SHP77 treated with DMSO at 0.1 percent for 48 hours (cell line): Measurements from ENCODE around the gene PIEZO2.
A peak's percentile ranks its signal among the peaks of the same experiment; 100 is the strongest.

Experiments used
- DNase-seq: peaks from one replicate; lab custom pipeline; 2025; lab: John Stamatoyannopoulos, UW

The PIEZO2 gene

DNA sequence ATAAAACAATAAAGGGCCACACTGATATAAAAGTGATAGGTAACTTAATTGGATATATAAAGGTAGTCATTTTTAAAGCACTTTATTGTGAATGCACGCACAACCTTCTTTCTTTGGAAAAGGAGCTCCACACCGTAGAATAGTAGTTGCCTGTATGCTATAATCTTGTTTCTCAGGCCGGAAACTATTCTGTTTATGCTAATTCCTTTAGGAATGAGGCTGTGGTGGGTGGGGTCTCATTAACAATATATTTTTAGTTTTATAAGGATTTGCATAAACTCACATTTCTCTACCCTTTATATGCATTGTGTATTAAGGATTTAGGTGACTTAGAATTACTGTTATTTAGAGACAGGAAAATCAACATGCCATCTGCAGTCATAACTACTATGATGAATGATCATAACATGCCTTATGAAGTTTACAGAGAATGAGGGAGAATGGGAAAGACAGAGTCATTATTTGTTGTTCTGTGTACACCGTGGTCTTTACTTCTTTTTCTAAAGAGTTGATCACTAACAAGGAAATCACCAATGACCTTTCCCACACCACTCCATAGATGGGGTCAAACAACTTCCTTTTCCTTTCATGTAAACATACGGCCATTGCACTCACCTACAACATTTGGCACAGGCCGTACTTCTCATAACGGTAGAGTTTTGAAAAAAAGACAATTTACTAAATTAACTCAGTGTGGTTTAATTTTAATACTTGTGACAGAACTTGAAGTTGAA lies 84.5 kb downstream of the PIEZO2 start:
- no peak for DNase-seq

- DNase-seq: no peak
Measured at GRCh38 chr18:11064106-11064505, 85.3 kb downstream of the PIEZO2 start.

GRCh38 chr18:11055721-11056120 lies 93.6 kb downstream of the PIEZO2 start:
- DNase-seq: no peak

DNA sequence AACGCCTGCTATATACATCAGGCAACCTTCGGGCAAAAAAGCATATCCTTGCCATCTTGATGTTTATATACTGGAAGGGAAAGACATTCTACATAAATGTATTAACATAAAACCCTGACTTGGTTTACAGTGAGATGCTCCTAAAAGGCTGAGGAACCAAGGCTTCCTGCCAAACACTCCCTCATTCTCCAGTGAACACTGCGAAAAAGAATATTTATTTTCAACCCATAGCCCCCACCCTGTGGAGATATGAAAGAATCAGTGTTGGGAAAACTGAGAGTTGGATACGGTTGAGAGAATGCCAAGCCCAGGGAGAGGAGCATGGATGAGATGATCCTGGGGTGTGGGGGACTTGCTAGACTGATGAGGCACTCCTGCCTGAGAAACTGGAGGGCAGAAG lies 94.9 kb downstream of the PIEZO2 start:
- no peak for DNase-seq

- no peak for DNase-seq
Measured at GRCh38 chr18:11053293-11053692, 96.1 kb downstream of the PIEZO2 start.

- no peak for DNase-seq
Measured at GRCh38 chr18:11052800-11053199, 96.6 kb downstream of the PIEZO2 start.

GRCh38 chr18:11051462-11051861 lies 97.9 kb downstream of the PIEZO2 start:
- no peak for DNase-seq

- no peak for DNase-seq
Measured at GRCh38 chr18:11050966-11051365, 98.4 kb downstream of the PIEZO2 start.

DNA sequence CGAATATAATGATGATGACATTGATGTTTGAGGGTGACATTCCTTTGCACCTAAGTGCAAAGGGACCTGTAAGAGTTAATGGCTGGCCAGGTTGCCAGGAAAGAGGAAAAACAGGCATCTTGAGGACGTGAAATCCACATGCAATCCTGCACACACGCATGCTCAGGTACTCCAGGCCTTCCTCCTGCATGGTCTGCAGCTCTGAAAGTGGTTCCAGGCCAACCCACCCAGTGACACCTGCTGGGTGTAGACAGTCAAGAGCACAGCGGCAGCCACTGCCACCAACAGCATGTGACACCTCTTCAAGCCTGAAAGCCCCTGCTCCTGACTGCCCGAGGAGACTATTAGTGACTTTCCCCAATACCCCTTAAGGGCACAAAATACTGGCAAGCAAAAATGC lies 101.6 kb downstream of the PIEZO2 start:
- DNase-seq: no peak

DNA sequence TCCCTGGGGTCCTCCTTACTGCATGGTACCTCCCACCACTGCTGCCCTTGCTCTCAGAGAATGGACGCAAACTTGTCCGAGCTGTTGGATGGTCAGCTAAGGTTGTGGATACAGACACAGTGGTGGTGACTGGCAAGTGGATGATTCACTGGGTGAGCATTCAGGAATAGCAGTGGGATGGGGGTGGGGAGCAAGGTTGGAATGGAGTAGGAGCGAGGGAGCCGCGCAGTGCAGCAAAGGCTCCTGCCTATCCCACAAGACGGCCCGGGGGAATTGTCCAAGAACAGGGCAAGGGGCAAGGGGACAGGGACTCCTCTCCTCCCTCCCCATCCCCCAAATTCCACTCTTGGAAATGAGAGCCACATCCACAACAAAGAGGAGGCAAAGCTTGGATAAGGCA lies 102.2 kb downstream of the PIEZO2 start:
- no peak for DNase-seq

GRCh38 chr18:11046140-11046539 lies 103.2 kb downstream of the PIEZO2 start:
- no peak for DNase-seq

DNA sequence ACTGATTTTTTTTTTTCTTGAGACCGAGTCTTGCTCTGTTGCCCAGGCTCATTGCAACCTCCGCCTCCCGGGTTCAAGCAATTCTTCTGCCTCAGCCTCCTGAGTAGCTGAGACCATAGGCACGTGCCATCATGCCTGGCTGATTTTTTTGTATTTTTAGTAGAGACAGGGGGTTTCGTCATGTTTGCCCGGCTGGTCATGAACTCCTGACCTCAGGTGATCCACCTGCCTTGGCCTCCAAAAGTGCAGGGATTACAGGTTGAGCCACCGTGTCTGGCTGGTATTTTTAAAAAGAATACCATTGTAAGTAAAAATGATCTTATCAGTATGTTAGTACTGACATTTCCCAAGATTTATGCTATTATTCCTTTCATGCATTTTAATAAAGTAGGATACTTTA lies 105.7 kb downstream of the PIEZO2 start:
- no peak for DNase-seq

DNA sequence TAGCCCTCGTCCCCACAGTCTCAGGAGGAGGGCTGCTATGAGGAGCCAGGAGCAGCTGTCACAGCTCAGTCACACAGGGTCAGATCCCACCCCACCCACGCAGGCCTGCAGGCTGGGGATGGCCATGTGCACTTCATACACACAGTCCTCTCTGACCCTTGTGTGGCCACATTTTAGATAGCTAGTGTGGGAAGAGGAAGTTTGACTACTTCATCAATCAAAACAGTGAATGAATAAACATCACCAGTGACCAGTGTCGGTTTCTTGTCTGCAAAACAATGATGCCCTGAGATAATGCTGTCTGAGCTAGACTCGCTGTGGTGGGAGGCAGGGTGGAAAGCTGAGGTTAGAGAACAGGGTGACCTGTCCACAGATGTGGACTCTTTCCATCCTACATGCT lies 107.1 kb downstream of the PIEZO2 start:
- DNase-seq: no peak

- peak; percentile 2 for DNase-seq
Measured at GRCh38 chr18:11040823-11041656, 108.3 kb downstream of the PIEZO2 start.

DNA sequence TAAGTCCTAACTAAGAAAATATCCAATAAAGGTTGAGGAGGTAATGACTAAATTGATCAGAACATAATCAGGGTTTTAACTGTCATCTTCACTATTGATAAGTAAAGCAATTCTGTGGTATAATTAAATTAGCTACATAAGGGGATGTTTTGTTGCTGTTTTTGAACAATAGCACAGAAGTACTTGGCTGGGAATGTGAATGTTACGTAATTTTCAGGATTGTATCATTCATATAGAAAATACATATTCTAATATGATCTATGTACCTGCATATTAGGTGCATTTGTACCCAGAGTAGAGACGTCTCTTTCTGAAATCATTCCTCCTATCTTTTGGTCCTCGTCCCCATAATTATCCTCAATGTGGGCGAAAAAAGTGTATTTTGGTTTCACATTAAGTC lies 109.0 kb downstream of the PIEZO2 start:
- no peak for DNase-seq

DNA sequence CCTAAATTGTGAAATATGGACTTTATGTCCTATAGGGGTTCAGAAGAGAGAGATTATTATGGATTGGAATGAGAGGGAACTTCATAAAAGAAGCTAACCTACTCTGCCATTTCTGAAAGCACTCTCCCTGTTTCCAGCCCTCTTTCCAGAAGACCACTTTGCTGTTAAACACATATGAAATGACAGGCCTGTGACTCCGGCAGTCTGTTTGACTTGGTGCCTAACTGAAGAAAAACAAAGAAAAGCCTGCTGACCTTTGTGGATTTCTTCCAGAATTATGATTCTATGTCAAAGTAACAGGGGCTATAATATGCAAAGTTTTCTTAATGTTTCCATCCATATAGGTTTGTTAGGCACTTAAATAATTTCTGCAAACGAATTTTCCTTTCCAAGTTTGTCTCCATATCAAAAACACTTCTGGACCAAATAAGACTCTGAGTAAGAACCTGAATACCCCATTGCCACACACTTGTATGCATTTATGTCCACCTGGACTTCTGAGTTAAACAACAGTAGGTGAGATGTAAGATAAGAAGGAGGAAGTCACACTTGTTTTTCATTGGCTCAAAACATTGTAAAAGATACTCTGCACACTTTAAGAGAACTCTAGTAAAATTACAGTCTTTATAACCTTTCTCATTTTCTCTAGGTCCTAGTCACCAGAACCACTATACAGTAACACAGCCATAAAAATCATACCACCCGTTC lies 111.7 kb downstream of the PIEZO2 start:
- no peak for DNase-seq

- no peak for DNase-seq
Measured at GRCh38 chr18:11035814-11036495, 113.4 kb downstream of the PIEZO2 start.

DNA sequence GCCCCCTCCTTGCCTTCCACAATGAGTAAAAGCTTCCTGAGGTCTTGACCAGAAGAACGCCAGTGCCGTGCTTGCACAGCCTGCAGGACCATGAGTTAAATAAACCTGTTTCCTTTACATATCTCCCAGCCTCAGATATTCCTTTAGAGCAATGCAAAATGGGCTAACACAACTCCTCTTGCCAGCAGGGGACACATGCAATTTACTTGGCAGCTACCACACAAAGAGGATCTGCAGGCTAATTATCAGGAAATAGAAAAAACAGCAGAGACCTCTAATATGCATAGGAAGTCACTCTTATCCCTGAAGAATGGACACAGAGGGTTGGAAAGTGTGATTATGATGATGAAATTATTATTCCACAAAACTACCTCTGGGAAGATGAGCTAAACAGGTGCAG lies 114.0 kb downstream of the PIEZO2 start:
- DNase-seq: no peak

GRCh38 chr18:11034884-11035283 lies 114.5 kb downstream of the PIEZO2 start:
- DNase-seq: no peak

DNA sequence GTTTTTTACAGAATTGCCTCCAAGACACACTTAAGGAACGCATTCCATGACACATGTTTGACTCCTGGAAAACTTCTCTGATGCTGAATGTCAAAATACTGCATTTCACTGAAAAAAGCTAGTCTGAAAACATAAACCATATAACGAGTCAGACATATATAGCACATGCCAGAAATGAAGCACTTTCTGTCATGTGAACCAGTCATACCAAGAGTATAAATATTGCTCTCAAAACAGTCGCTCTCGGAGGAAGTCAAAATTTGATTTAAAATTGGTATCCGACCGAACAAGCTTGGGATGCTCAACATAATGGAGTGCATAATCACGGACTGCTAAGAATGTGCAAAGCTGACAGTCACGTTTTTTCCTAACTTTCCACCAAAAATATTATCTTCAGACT lies 115.9 kb downstream of the PIEZO2 start:
- DNase-seq: no peak

DNA sequence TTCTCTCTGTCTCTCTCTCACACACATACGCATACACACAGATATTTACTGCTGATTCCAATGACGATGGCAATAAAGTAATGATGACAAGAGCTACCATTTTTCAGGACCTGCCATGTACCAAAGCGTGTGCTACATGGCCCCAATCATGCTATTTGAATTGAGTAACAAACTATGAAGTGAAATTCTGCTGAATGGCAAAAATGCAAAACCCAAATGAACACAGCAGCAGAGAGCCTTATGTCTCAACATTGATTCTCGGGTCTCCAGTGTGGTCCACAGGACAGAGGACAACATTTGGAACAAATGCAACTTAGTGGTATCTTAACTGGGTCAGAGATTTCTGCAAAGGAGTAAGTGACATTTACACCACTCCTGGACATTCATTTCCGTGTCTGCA lies 117.4 kb downstream of the PIEZO2 start:
- no peak for DNase-seq

DNA sequence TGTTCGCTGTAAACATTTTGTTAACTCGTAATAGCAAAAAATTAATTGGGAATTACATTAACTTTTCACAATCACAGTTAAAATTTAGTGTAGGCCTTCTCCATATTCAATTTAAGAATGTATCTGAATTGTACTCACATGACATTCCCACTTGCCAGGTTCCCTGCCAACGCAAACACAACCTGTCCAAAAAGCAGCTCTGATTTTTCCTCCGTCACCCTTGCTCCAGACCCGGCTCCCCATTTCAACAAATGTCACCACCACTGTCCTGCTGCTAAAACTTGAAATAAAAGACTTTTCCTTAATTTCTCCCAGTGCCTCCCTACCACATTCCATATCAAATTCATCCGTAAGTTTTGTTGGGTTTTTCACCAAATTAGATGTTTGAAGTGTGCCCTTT lies 120.3 kb downstream of the PIEZO2 start:
- DNase-seq: no peak
